Body of pancreas (tissue), 4 donors: ENCODE results near the gene FAM120B.

ENCODE experiments used
- POLR2A ChIP-seq, 3 donors: fragments of 450-650 bp; IDR thresholded peaks; one replicate each; pipeline ENCODE4 v1.6.1; 2016; ENCODE audit warnings: antibody characterized with exemption in 3 of 3, mild to moderate bottlenecking in 2 of 3
- TF ChIP-seq, protein P1 (sequence below), 7 experiments: fragments of 450-650 bp in 4 of 7; fragments of 200-600 bp in 3 of 7; sonication (generic) in 3 of 7; IDR thresholded peaks; one replicate each; pipeline ENCODE4 v1.5.1; 2016 to 2019; ENCODE audit warnings: antibody characterized with exemption in 7 of 7

DNA sequence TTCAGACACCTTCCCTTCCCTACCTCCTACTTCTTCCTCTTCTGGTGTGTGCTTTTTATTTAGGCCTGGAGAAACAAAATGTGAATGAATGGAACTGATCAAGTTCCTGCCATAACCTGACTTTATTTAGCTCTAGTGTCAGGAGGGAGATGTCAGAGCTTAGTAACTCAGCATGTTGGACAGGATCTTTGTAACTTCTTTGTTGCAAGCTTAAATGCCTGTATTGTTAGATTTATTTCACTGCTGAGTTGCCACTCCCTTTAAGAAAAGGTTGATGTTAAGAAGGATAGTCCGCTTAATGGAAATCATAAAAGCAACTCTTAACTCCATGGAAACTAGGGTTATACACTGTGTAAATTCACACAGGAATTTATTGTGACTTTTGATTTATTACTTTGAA, 2.2 kb downstream of the FAM120B start:
- no peak for TF ChIP-seq POLR2A (IDR thresholded peaks at IDR 0.05)
- TF ChIP-seq, protein P1, sequence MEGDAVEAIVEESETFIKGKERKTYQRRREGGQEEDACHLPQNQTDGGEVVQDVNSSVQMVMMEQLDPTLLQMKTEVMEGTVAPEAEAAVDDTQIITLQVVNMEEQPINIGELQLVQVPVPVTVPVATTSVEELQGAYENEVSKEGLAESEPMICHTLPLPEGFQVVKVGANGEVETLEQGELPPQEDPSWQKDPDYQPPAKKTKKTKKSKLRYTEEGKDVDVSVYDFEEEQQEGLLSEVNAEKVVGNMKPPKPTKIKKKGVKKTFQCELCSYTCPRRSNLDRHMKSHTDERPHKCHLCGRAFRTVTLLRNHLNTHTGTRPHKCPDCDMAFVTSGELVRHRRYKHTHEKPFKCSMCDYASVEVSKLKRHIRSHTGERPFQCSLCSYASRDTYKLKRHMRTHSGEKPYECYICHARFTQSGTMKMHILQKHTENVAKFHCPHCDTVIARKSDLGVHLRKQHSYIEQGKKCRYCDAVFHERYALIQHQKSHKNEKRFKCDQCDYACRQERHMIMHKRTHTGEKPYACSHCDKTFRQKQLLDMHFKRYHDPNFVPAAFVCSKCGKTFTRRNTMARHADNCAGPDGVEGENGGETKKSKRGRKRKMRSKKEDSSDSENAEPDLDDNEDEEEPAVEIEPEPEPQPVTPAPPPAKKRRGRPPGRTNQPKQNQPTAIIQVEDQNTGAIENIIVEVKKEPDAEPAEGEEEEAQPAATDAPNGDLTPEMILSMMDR (IDR thresholded peaks at IDR 0.05) = no peak
